ENCODE data around the gene METTL13. TPM values are rescaled to one million over a fixed set of nuclear protein-coding genes. Genes with fewer than 3 reads are reported as not detected.
A peak's percentile ranks its signal among the peaks of the same experiment; 100 is the strongest.

Gene METTL13
- total RNA-seq, 2 experiments from 2014 or later, result 39.5 to 40.9 TPM

GRCh38 chr1:171780583-171781175, 781 bp upstream of the METTL13 start:
- Mint-ChIP-seq H3K4me1 (ENCODE audit: low read depth) (peaks cover 43% of the 10 kb centered on the region), H3K27me3 (ENCODE audit: low read depth) (no peaks in the 10 kb centered on the region), H3K9me3 (no peaks in the 10 kb centered on the region), H3K27ac (peak overlapping the region; percentile 98), H3K4me3 (peak overlapping the region; percentile 100), H3K36me3 (ENCODE audit: low read depth) (peaks cover 23% of the 10 kb centered on the region)
- CTCF ChIA-PET, result interaction anchor here (0.7 to 1.4 kb wide), 2 partner anchors 9 to 126 kb away, joined by 3 to 4 read pairs; no protein-coding TSS in a partner anchor
- intact Hi-C loops (cut with micrococcal nuclease), result loop anchor here (1.0 to 10.0 kb wide), 11 partner anchors 14 to 1887 kb away; partner anchors contain the start of genes C1orf105, DNM3, FMO4 and PRRC2C
- peak; percentile 11 for DNase-seq

DNA sequence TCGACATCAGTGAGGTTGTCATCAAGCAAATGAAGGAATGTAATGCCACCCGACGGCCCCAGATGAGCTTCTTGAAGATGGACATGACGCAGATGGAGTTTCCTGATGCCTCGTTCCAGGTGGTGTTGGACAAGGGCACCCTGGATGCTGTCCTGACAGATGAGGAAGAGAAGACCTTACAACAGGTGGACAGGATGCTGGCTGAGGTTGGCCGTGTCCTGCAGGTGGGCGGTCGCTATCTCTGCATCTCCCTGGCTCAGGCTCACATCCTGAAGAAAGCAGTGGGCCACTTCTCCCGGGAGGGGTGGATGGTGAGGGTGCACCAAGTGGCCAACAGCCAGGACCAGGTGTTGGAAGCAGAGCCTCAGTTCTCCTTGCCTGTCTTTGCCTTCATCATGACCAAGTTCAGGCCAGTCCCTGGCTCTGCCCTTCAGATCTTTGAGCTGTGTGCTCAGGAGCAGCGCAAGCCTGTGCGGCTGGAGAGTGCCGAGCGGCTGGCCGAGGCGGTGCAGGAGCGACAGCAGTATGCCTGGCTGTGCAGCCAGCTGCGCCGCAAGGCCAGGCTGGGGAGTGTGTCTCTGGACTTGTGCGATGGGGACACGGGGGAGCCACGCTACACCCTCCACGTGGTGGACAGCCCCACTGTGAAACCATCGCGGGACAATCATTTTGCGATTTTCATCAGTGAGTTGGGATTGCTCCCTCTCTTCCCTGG, 2.5 kb downstream of the METTL13 start:
- H3K27ac Mint-ChIP-seq, result peak overlapping the region; percentile 46
- H3K36me3 Mint-ChIP-seq (ENCODE audit: low read depth), result peaks cover 44% of the 10 kb centered on the region

DNA sequence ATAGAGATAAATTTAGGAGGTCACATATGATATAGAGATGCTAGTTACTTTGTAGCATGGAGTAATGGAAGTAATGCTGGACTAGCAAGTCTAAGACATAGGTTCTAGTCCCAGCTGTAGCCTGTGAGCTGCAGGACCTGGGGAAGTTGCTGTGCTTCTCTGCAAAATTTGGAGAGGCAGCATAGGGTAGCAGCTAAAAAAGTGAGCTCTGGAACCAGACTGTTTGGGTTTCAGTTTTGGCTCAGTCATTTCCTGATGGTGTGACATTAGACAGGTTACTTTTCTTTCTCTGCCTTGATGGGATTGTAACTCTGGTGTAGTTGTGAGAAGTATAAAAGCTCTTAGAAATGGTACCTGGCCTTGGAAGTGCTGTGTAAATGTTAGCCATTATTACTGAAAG, 3.3 kb downstream of the METTL13 start:
- peak; percentile 37 for DNase-seq
- CTCF ChIA-PET, result interaction anchor here (0.9 to 2.0 kb wide), 6 partner anchors 17 to 300 kb away, joined by 3 to 8 read pairs (median 5); partner anchors contain the start of genes PRRC2C and VAMP4
- Mint-ChIP-seq H3K36me3 (ENCODE audit: low read depth) (peaks cover 45% of the 10 kb centered on the region), H3K4me1 (ENCODE audit: low read depth) (peaks cover 67% of the 10 kb centered on the region), H3K27me3 (ENCODE audit: low read depth) (no peaks in the 10 kb centered on the region), H3K27ac (peak overlapping the region; percentile 75), H3K9me3 (no peaks in the 10 kb centered on the region), H3K4me3 (peak overlapping the region; percentile 30)
- intact Hi-C loops (cut with micrococcal nuclease), result loop anchor here (5.0 to 10.0 kb wide), 2 partner anchors 608 to 640 kb away; partner anchors contain the start of gene C1orf105

More for the DNA sequence above, 2.5 kb downstream of the METTL13 start:
- Mint-ChIP-seq H3K4me1 (ENCODE audit: low read depth) (peaks cover 67% of the 10 kb centered on the region), H3K4me3 (peak overlapping the region; percentile 43), H3K9me3 (no peaks in the 10 kb centered on the region), H3K27me3 (ENCODE audit: low read depth) (no peaks in the 10 kb centered on the region)
- CTCF ChIA-PET, result interaction anchor here (0.5 to 2.0 kb wide), 3 partner anchors 17 to 202 kb away, joined by 4 to 6 read pairs (median 5); partner anchors contain the start of gene VAMP4
- DNase-seq, result no peak
- intact Hi-C loops (cut with micrococcal nuclease), result loop anchor here (5.0 to 10.0 kb wide), 2 partner anchors 608 to 641 kb away; partner anchors contain the start of gene C1orf105

DNA sequence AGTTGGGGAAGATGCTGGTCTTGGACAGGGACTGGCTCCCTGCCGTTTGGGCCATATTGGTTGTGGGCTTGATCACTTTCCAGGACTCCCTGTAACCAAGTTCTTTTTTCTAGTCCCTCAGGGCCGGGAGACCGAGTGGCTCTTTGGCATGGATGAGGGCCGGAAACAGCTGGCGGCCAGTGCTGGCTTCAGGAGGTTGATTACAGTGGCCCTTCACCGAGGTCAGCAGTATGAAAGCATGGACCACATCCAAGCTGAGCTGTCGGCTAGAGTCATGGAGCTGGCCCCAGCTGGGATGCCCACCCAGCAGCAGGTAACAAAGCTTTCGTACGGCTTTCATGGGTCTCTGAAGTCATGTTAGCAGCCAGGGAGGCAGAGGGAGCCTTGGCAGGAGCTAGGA, 4.3 kb downstream of the METTL13 start:
- Mint-ChIP-seq H3K27ac (no peak overlapping the region), H3K4me1 (ENCODE audit: low read depth) (peaks cover 61% of the 10 kb centered on the region), H3K9me3 (no peaks in the 10 kb centered on the region), H3K36me3 (ENCODE audit: low read depth) (peaks cover 52% of the 10 kb centered on the region), H3K27me3 (ENCODE audit: low read depth) (no peaks in the 10 kb centered on the region), H3K4me3 (no peak overlapping the region)
- CTCF ChIA-PET, result interaction anchor here (0.6 to 2.0 kb wide), 9 partner anchors 11 to 301 kb away, joined by 3 to 8 read pairs (median 4); partner anchors contain the start of genes PRRC2C and VAMP4
- DNase-seq, result no peak
- intact Hi-C loops (cut with micrococcal nuclease), result loop anchor here (10.0 kb wide), 1 partner anchor 639 kb away; the partner anchor contains the start of gene C1orf105

- peaks cover 60% of the 10 kb centered on the region for H3K4me1 Mint-ChIP-seq (ENCODE audit: low read depth)
Observed at GRCh38 chr1:171786534-171786933, 5.1 kb downstream of the METTL13 start.

DNA sequence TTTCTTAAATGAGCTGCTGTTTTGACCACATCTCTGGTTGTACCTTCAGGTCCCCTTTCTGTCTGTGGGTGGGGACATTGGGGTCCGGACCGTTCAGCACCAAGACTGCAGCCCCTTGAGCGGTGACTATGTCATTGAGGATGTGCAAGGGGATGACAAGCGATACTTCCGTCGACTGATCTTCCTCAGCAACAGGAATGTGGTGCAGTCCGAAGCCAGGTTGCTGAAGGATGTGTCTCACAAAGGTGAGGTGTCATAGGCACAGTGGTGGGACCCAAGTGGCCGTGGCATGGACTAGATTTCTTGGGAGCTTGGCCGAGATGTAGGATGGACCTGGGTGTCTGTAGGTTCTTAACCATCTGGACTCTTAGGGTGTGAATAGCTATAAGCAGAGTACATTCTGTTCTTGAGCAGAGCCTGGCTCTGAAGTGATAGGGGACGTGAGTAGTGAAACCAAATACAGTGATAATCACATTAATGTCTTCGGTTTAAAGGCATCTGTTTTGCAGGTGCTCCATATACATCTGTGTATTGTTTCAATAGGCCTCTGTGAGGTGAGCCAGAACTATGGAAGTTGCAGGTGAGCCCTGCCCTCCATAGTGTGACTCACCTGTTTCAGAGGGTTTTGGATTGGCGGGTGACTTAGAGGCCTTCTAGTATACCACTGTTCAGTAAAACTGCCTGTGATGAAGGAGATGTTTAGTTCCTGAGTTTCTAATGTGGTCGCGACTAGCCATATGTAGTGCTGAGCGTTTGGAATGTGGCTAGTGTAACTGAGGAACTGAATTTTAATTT, 6.4 kb downstream of the METTL13 start:
- peaks cover 57% of the 10 kb centered on the region for H3K4me1 Mint-ChIP-seq (ENCODE audit: low read depth)
- H3K27me3 Mint-ChIP-seq (ENCODE audit: low read depth), result no peaks in the 10 kb centered on the region
- H3K4me3 Mint-ChIP-seq, result no peak overlapping the region
- peaks cover 60% of the 10 kb centered on the region for H3K36me3 Mint-ChIP-seq (ENCODE audit: low read depth)
- intact Hi-C loops (cut with micrococcal nuclease), result loop anchor here (10.0 kb wide), 1 partner anchor 637 kb away; the partner anchor contains the start of gene C1orf105
- H3K27ac Mint-ChIP-seq, result no peak overlapping the region
- H3K9me3 Mint-ChIP-seq, result no peaks in the 10 kb centered on the region
- CTCF ChIA-PET, result no interaction called here
- DNase-seq, result no peak

More at GRCh38 chr1:171786534-171786933, 5.1 kb downstream of the METTL13 start:
- no peak for DNase-seq
- CTCF ChIA-PET, result interaction anchor here (0.6 kb wide), 1 partner anchor 11 kb away, joined by 3 read pairs; no protein-coding TSS in a partner anchor
- H3K36me3 Mint-ChIP-seq (ENCODE audit: low read depth), result peaks cover 53% of the 10 kb centered on the region
- no peak overlapping the region for H3K27ac Mint-ChIP-seq
- no peak overlapping the region for H3K4me3 Mint-ChIP-seq
- H3K27me3 Mint-ChIP-seq (ENCODE audit: low read depth), result no peaks in the 10 kb centered on the region
- no peaks in the 10 kb centered on the region for H3K9me3 Mint-ChIP-seq
- intact Hi-C loops (cut with micrococcal nuclease), result loop anchor here (10.0 kb wide), 1 partner anchor 638 kb away; the partner anchor contains the start of gene C1orf105

GRCh38 chr1:171788696-171789095, 7.2 kb downstream of the METTL13 start:
- no peaks in the 10 kb centered on the region for H3K9me3 Mint-ChIP-seq
- peaks cover 56% of the 10 kb centered on the region for H3K36me3 Mint-ChIP-seq (ENCODE audit: low read depth)
- CTCF ChIA-PET, result interaction anchor here (0.6 kb wide), 1 partner anchor 35 kb away, joined by 3 read pairs; no protein-coding TSS in a partner anchor
- no peak overlapping the region for H3K4me3 Mint-ChIP-seq
- no peak overlapping the region for H3K27ac Mint-ChIP-seq
- intact Hi-C loops (cut with micrococcal nuclease), result loop anchor here (10.0 kb wide), 1 partner anchor 636 kb away; the partner anchor contains the start of gene C1orf105
- DNase-seq, result no peak
- H3K27me3 Mint-ChIP-seq (ENCODE audit: low read depth), result no peaks in the 10 kb centered on the region
- peaks cover 53% of the 10 kb centered on the region for H3K4me1 Mint-ChIP-seq (ENCODE audit: low read depth)

- Mint-ChIP-seq H3K27me3 (ENCODE audit: low read depth) (no peaks in the 10 kb centered on the region), H3K4me3 (no peak overlapping the region), H3K9me3 (no peaks in the 10 kb centered on the region), H3K4me1 (ENCODE audit: low read depth) (peaks cover 51% of the 10 kb centered on the region), H3K27ac (no peak overlapping the region), H3K36me3 (ENCODE audit: low read depth) (peaks cover 58% of the 10 kb centered on the region)
- DNase-seq, result no peak
- CTCF ChIA-PET, result interaction anchor here (1.6 kb wide), 1 partner anchor 10 kb away, joined by 8 read pairs; no protein-coding TSS in a partner anchor
- intact Hi-C loops (cut with micrococcal nuclease), result no loop called here
Observed at GRCh38 chr1:171790318-171790717, 8.9 kb downstream of the METTL13 start.

- Mint-ChIP-seq H3K9me3 (no peaks in the 10 kb centered on the region), H3K36me3 (ENCODE audit: low read depth) (peaks cover 56% of the 10 kb centered on the region), H3K4me3 (no peak overlapping the region), H3K27ac (no peak overlapping the region), H3K4me1 (ENCODE audit: low read depth) (peaks cover 27% of the 10 kb centered on the region), H3K27me3 (ENCODE audit: low read depth) (no peaks in the 10 kb centered on the region)
- CTCF ChIA-PET, result interaction anchor here (2.1 kb wide), 1 partner anchor 8 kb away, joined by 9 read pairs; no protein-coding TSS in a partner anchor
- DNase-seq, result no peak
- intact Hi-C loops (cut with micrococcal nuclease), result no loop called here
Observed at GRCh38 chr1:171792656-171793369, 11.4 kb downstream of the METTL13 start.

DNA sequence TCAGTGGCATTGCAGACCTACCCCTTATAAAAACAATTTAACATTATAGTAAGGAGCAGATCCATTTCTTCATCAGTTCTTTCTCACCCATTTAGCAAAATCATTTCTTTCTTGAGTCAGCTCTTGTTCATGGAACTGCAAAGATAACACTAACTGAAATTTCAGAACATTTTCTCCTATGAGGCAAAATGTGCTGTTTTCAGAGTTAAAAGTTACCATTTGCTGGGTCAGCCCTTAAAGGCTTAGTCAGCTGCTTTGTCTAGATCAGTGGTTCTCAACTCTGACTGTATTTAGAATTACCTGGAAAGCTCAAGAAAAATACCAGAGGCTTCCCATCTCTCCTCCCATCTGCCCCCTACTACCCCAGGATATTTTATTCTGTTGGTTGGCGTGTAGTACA, 12.2 kb downstream of the METTL13 start:
- peak overlapping the region; percentile 89 for H3K27ac Mint-ChIP-seq

GRCh38 chr1:171794085-171794484, 12.6 kb downstream of the METTL13 start:
- Mint-ChIP-seq H3K4me1 (ENCODE audit: low read depth) (peaks cover 23% of the 10 kb centered on the region), H3K9me3 (no peaks in the 10 kb centered on the region), H3K36me3 (ENCODE audit: low read depth) (peaks cover 47% of the 10 kb centered on the region), H3K27me3 (ENCODE audit: low read depth) (no peaks in the 10 kb centered on the region), H3K4me3 (no peak overlapping the region), H3K27ac (peak overlapping the region; percentile 89)
- peak; percentile 78 for DNase-seq
- CTCF ChIA-PET, result no interaction called here
- intact Hi-C loops (cut with micrococcal nuclease), result loop anchor here (1.0 kb wide), 3 partner anchors 13 to 149 kb away; partner anchors contain the start of genes METTL13 and VAMP4

More for the DNA sequence above, 12.2 kb downstream of the METTL13 start:
- peaks cover 50% of the 10 kb centered on the region for H3K36me3 Mint-ChIP-seq (ENCODE audit: low read depth)
- H3K4me3 Mint-ChIP-seq, result no peak overlapping the region
- no peaks in the 10 kb centered on the region for H3K9me3 Mint-ChIP-seq
- H3K27me3 Mint-ChIP-seq (ENCODE audit: low read depth), result no peaks in the 10 kb centered on the region
- peaks cover 23% of the 10 kb centered on the region for H3K4me1 Mint-ChIP-seq (ENCODE audit: low read depth)
- CTCF ChIA-PET, result no interaction called here
- intact Hi-C loops (cut with micrococcal nuclease), result loop anchor here (1.0 kb wide), 3 partner anchors 12 to 148 kb away; partner anchors contain the start of genes METTL13 and VAMP4
- DNase-seq, result no peak
